Kidney (tissue), 14 donors: ENCODE results near the gene LILRA5. TPM values are rescaled to one million over a fixed set of nuclear protein-coding genes. Genes with fewer than 3 reads are reported as not detected.
"Not testable (repeated sequence)": the region's sequence is repeated elsewhere in the genome, so short reads cannot be mapped to it uniquely, and the experiment has no call there.

ENCODE experiments used
- DNase-seq, 5 donors: peaks; one replicate each; pipeline ENCODE4 v3.0.0-alpha.2; 2013 to 2020
- FAIRE-seq: peaks from 2 replicates; lab custom pipeline; 2012; peaks lifted over from hg19 to GRCh38; lab: Jason Lieb, UNC
- H3K27ac ChIP-seq, 2 donors: one replicate each; pipeline ENCODE4 v1.7.0; 2013; ENCODE audit warnings: low read depth in 2 of 2, low read length in 2 of 2, inconsistent platforms in 1 of 2
- H3K27me3 ChIP-seq: one replicate; pipeline ENCODE4 v1.7.1; 2013; ENCODE audit warnings: low read length, inconsistent platforms; ENCODE audit not compliant: control insufficient read depth, insufficient read depth
- H3K36me3 ChIP-seq, 3 donors: one replicate each; pipeline versions ENCODE4 v1.7.0 to v1.7.1; 2013; ENCODE audit warnings: low read length in 3 of 3, control low read depth in 1 of 3, inconsistent platforms in 1 of 3; ENCODE audit not compliant: insufficient read depth in 3 of 3, control insufficient read depth in 2 of 3
- H3K4me1 ChIP-seq, 3 donors: one replicate each; pipeline versions ENCODE4 v1.7.0 to v1.7.1; 2013; ENCODE audit warnings: low read length in 3 of 3, inconsistent platforms in 1 of 3, low read depth in 1 of 3; ENCODE audit not compliant: control insufficient read depth in 2 of 3, insufficient read depth in 2 of 3
- H3K4me3 ChIP-seq, 3 donors: one replicate each; pipeline versions ENCODE4 v1.7.0 to v1.8.1; 2013; ENCODE audit warnings: low read length in 3 of 3, control low read depth in 1 of 3, inconsistent platforms in 1 of 3
- H3K9ac ChIP-seq, 3 donors: one replicate each; pipeline versions ENCODE4 v1.7.0 to v1.7.1; 2013; ENCODE audit warnings: low read length in 3 of 3, control low read depth in 1 of 3, inconsistent platforms in 1 of 3
- H3K9me3 ChIP-seq, 3 donors: one replicate each; pipeline versions ENCODE4 v1.7.0 to v1.7.1; 2013; ENCODE audit warnings: low read length in 3 of 3, control low read depth in 1 of 3, inconsistent platforms in 1 of 3; ENCODE audit not compliant: control insufficient read depth in 2 of 3, insufficient read depth in 1 of 3
- intact Hi-C: fragments of 100-400 bp; cut with DNase I; formaldehyde crosslinking; loops from one replicate; pipeline ENCODE4 v1.11.1; 2022
- polyA plus RNA-seq: library from polyadenylated mRNA; stranded (reverse); fragments of 350-450 nt; fragmentation: Illumina TruSeq; extraction: RNeasy Lipid Tissue Mini Kit (QIAGEN cat#74804); gene quantifications from one replicate; pipeline ENCODE4 v1.2.3, GENCODE V29; 2014; ENCODE audit warnings: low read depth, low replicate concordance; ENCODE audit not compliant: insufficient read depth
- total RNA-seq: library from RNA; stranded (reverse); fragmentation: NEBNext Ultra II Directional; extraction: Animal tissue kit (Norgen Biotek cat#: 25700); gene quantifications from one replicate; pipeline ENCODE4 v1.2.1, GENCODE V29; 2021
- TF ChIP-seq, protein P1 (sequence below): IDR thresholded peaks from 3 replicates; pipeline ENCODE4 v1.5.1; 2012; ENCODE audit warnings: mild to moderate bottlenecking, moderate library complexity, borderline replicate concordance; ENCODE audit not compliant: insufficient read depth; ENCODE audit errors: extremely low read depth
- donor health status: control.
- donor health status: control.
- donor health status: control.
- donor health status: control.
- donor health status: control.
- donor health status: DM: yes; HTN: yes; CAD: no.
- donor health status: Normal renal cell carcinoma (clear cell type).

Gene LILRA5
- total and polyA plus RNA-seq, 2 donors from 2014 or later, result 1.4 to 5.9 TPM

DNA sequence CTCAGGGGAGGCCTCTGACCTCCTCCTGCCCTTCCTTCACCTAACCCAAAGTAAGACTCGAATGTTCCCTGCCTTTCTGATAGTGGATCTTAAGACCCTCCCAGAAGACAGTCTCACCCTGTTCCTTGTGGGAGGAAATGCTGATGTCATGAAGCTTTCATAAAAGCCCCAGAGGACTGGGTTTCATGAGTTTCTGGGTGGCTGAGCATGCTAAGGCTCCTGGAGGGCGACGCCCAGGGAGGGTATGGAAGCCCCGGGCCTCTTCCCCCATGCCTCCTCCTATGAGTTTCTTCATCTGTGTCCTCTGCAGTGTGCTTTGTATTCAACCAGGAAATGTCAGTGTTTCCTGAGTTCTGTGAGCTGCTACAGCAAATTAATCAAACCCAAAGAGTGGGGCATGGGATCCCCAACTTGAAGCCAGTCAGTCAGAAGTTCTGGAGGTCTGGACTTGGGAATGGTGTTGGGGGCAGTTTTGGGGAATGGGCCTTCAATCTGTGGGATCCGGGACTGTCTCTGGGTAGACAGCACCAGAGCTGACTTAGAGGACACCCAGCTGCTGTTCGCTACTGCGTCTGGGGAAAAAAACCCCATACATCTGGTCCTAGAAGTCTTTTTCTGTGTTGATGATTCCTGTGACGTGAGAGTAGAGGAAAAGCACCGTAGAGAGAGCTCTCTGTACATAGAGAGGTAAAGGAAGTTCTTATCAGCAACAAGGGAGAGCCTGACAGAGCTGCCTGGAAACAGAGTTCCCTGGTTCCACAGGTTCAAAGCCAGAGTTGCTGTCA lies 30.1 kb downstream of the LILRA5 start:
- intact Hi-C loops, result no loop called here
- Histone ChIP-seq H3K4me3 (no peak overlapping the region), H3K27ac (no peak overlapping the region), H3K9me3 (no peaks in the 10 kb centered on the region), H3K4me1 (no peaks in the 10 kb centered on the region), H3K9ac (no peak overlapping the region), H3K36me3 (no peaks in the 10 kb centered on the region), H3K27me3 (no peaks in the 10 kb centered on the region)
- TF ChIP-seq, protein P1, sequence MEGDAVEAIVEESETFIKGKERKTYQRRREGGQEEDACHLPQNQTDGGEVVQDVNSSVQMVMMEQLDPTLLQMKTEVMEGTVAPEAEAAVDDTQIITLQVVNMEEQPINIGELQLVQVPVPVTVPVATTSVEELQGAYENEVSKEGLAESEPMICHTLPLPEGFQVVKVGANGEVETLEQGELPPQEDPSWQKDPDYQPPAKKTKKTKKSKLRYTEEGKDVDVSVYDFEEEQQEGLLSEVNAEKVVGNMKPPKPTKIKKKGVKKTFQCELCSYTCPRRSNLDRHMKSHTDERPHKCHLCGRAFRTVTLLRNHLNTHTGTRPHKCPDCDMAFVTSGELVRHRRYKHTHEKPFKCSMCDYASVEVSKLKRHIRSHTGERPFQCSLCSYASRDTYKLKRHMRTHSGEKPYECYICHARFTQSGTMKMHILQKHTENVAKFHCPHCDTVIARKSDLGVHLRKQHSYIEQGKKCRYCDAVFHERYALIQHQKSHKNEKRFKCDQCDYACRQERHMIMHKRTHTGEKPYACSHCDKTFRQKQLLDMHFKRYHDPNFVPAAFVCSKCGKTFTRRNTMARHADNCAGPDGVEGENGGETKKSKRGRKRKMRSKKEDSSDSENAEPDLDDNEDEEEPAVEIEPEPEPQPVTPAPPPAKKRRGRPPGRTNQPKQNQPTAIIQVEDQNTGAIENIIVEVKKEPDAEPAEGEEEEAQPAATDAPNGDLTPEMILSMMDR, result no peak
- FAIRE-seq (no peak), DNase-seq (peak in 2 of 5 donors; percentile 28 to 33)

GRCh38 chr19:54281729-54282075 lies 31.3 kb downstream of the LILRA5 start:
- FAIRE-seq, H3K4me3 ChIP-seq, H3K36me3 ChIP-seq, H3K9ac ChIP-seq, DNase-seq, H3K27ac ChIP-seq, H3K9me3 ChIP-seq, H3K27me3 ChIP-seq, H3K4me1 ChIP-seq, intact Hi-C loops: not testable (repeated sequence)

GRCh38 chr19:54281007-54281728 lies 31.8 kb downstream of the LILRA5 start, which contains the start of gene LILRB2:
Gene LILRB2 (minus strand): TSS chr19:54281110. CDS start chr19:54280496, 614 bp downstream.
- Histone ChIP-seq H3K4me3 (no peak within 1 kb of the TSS), H3K27ac (no peak within 1 kb of the TSS), H3K27me3 (no peaks in the 10 kb centered on the region), H3K9ac (no peak within 1 kb of the TSS), H3K4me1 (no peaks in the 10 kb centered on the region), H3K36me3 (no peaks in the 10 kb centered on the region), H3K9me3 (no peaks in the 10 kb centered on the region)
- TF ChIP-seq, protein P1, result no peak
- FAIRE-seq (no peak), DNase-seq (no peak)
- intact Hi-C loops, result no loop called here

GRCh38 chr19:54280441-54280840 lies 32.5 kb downstream of the LILRA5 start:
- H3K4me1 ChIP-seq, H3K27ac ChIP-seq, intact Hi-C loops, H3K4me3 ChIP-seq, H3K27me3 ChIP-seq, FAIRE-seq, H3K9ac ChIP-seq, H3K36me3 ChIP-seq, H3K9me3 ChIP-seq: not testable (repeated sequence)
- DNase-seq, result peak in 1 of 5 donors; percentile 5

GRCh38 chr19:54280025-54280424 lies 32.9 kb downstream of the LILRA5 start:
- H3K36me3 ChIP-seq, H3K4me1 ChIP-seq, H3K4me3 ChIP-seq, H3K27ac ChIP-seq, intact Hi-C loops, H3K27me3 ChIP-seq, FAIRE-seq, DNase-seq, H3K9me3 ChIP-seq, H3K9ac ChIP-seq: not testable (repeated sequence)
